GM19099 (cell line): ENCODE measurements around the gene HELQ.

Experiments used
- POLR2A ChIP-seq: IDR thresholded peaks from 3 replicates; pipeline ENCODE4 v1.6.1; 2011; ENCODE audit warnings: low read depth; ENCODE audit not compliant: insufficient read length; ENCODE audit errors: extremely low read depth

HELQ gene

DNA sequence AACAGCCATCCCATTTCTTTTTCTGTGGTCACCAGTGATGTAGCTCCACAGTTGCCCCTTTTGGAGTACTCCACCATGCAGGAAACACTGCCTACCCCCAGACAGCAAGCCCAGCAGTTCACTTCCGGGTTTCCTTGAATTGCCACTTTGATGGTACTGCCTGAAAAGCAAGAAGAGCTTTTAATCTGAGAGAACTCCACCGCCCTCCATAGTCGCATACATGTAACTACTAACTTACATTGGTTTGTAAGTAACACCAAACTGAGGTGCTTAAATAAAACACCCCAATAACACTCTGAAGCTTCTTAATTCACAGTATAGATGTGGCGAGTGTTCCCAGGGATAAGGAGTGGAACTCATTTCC lies 67.3 kb downstream of the HELQ start:
- no peak for TF ChIP-seq POLR2A

DNA sequence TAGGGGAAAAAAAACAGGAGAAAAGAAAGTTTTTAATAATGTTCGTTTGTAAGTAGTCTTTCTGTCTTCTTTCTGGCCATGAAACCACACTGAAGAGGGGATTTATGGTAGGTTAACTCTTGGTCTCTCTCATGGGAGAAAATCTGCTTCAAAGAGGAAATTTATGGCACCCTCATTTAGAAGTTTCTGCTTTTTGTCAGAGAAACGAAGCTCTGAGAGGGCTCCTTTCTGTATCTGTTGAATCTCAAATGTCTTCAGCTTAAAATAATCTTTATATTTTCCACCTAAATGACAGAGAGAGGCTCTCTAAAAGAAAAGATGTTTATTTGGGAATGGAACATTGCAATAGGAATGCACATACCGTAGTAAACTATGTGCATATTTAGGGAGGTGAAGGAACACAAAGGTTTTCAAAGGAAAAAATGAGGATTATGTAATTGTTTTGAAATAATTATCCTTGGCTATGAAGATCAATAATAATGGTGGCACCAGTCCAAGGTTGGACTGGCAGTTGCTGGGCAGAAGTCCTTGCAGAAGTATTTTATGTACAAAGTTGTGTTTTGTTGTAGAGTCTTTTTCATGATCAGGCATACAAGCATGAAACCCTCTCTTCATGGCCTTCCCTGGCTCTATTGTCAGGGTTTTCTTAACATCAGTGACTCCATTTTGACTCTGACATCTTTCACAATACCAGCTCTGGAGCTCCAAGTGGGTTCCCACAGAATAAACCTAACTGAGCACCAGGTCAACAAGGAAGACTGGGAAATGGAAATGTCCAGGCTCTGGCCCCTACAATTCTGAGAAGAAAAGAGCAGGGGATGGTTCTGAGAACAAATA lies 67.9 kb downstream of the HELQ start:
- no peak for TF ChIP-seq POLR2A

GRCh38 chr4:83387012-83387411 lies 68.6 kb downstream of the HELQ start:
- no peak for TF ChIP-seq POLR2A

- TF ChIP-seq POLR2A: no peak
These were observed 72.8 kb downstream of the HELQ start for GRCh38 chr4:83382850-83383249.

DNA sequence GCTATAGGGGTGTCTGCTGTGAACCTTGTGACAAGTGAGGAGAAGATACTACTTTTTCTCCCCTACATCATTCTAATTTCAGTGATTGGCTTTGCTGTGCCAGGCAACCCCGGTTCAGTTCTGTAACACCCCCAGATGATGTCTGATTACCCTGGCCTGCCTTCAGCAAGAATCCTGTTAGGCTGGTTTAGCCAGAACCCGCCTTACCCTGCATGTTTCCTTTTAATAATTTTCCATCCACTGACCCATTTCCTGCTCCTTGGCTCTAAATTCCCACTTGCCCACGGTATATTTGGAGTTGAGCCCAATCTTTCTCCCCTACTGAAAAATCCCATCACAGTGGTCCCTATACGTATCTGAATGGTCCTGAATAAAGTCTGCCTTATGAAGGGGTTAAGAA lies 74.5 kb downstream of the HELQ start:
- no peak for TF ChIP-seq POLR2A

GRCh38 chr4:83378419-83378818 lies 77.2 kb downstream of the HELQ start:
- no peak for TF ChIP-seq POLR2A

DNA sequence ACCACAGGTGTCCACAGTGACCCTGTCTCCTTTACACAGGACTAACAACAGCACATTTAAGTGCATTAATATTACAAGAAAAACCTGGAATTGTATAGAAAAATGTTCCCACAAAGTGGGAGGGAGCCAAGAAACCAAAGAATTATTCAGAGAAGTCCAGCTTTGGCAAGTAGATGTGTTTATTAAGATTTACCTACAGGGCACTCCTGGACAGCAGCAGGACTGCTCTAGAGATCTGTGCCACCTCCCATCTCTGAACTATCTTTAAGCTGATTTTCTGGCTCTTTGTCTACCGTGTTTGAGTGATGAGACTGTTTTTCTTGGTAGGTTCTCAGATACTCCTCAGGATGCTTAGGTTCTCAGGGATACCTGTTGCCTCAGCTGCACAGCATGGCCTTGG lies 82.7 kb downstream of the HELQ start:
- TF ChIP-seq POLR2A: no peak

GRCh38 chr4:83371936-83372335 lies 83.7 kb downstream of the HELQ start:
- no peak for TF ChIP-seq POLR2A

- no peak for TF ChIP-seq POLR2A
These were observed 84.4 kb downstream of the HELQ start for GRCh38 chr4:83371235-83371634.

- no peak for TF ChIP-seq POLR2A
These were observed 85.0 kb downstream of the HELQ start for GRCh38 chr4:83370640-83370906.

GRCh38 chr4:83369831-83370639 lies 85.6 kb downstream of the HELQ start:
- TF ChIP-seq POLR2A: no peak

DNA sequence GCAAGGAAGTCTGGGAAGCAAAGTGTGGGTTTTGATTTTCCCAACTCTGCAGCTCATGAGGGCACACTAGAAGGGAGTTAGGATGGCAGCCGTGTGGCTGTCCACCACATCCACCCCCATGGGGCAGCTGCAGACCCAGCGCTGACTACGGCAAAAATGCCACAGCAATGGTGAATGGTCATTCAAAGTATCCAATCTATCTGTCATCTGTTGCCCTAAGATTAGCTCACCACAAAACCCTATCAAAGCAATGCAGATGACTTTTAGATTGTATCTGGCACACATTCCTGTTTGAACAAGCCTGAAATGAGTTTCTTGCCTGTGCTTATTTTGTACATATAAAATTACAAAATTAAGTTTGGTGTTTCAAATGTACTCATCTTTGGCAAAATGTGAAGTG lies 91.3 kb downstream of the HELQ start:
- no peak for TF ChIP-seq POLR2A

DNA sequence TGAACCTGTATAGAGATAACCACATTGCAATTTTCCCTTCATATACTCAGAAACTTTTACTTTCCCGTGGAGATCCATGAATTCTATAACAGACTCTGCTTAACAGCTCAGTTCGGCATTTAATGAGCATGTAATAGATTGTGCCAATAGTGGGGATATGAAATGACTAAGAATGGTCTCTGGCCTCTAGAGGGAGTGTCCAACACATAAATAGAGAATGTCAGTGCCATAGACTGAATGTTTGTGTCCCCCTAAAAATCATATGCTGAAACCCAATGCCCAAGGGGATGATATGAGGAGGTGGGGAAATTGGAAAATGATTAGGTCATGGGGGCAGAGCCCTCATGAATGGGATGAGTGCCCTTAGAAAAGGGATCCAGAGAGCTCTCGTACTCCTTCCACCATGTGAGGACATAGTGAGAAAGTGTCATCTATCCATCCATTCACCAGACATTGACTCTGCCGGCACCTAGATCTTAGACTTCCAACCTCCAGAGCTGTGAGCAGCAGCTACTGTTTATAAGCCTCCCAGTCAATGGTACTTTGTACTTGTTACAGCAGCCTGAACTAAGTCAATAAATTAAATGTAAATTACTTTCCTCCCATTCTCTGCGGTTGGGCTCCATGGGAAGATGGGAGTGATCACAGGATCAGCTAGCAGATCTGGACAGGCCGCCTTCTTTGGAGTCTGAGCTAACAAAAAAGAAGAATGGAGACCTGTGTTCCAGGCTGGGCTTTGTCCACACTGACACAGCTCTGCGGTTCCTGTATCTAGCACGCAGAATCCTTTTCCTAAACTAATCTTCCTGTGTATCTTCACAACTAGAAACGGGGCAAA lies 92.9 kb downstream of the HELQ start:
- no peak for TF ChIP-seq POLR2A

DNA sequence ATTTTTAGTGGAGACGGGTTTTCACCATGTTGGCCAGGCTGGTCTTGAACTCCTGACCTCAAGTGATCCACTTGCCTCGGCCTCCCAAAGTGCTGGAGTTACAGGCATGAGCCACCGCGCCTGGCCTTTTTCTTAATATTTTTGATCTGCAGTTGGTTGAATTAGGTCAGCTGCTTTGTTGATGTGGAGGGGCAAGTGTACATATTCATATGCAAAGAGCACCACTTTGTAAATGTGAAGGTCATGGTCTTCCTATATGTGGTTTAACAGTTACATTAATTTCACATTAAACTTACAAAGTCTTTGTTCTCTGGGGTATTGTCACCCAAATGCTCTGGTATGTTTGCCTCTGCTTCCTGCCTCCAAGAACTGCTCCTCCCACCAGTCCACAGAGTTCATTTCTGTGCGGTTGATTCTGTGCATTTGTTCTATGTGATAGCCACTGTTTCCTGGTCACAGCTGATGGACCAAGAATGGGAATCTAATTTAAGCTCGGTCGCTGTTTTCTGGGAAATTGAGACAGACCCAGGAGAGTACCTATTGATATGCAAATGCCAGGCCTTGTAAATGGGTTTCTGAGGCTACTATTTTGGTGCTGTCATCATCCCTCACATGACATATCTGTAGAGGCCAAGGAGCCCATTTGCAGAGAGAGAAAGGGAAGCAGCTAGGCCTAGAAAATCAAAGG lies 94.1 kb downstream of the HELQ start:
- no peak for TF ChIP-seq POLR2A

DNA sequence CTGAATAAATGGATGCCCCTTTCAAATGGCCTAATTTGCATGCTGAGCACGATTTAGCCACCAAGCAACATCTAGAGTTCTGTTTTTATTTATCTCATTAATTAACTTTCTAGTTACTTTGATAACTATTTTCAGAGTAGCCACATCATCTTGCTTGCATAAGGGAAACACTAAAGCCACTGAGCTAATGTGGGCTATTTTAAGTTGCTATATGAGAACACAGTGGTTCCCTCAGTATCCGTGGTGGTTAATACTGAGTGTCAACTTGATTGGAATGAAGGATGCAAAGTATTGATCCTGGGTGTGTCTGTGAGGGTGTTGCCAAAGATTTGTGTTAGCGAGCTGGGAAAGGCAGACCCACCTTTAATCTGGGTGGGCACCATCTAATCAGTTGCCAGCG lies 95.6 kb downstream of the HELQ start:
- TF ChIP-seq POLR2A: no peak

DNA sequence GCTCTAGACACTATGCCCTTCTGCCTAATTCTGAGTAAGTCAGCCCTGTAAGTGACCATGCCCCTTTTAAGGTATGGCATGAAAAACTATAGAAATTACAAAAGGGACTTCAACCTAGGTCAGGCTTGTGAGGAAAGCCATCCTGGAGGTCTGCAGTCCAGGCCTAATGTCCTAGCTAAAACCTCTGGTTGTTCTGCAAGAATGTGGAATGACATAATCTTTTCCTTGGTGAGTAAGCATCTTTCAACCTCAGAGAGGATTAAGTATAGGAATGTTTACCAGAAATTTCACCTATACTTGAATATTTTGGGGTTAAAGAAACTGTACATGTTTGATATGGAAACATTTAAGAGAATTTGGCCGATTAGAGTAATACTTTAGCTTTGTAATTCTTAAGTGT lies 97.2 kb downstream of the HELQ start:
- no peak for TF ChIP-seq POLR2A
